Astrocyte (in vitro differentiated cells and primary cell): ENCODE measurements around the gene MGMT.

Source experiments
- EZH2 ChIP-seq: IDR thresholded peaks from 2 replicates; pipeline ENCODE4 v1.6.1; 2012; ENCODE audit warnings: mild to moderate bottlenecking, low read length, inconsistent platforms; ENCODE audit not compliant: insufficient read depth
- TF ChIP-seq, protein P1 (sequence below): IDR thresholded peaks from 2 replicates; pipeline ENCODE4 v1.5.1; 2011; ENCODE audit warnings: low read depth, mild to moderate bottlenecking, inconsistent platforms, low read length, moderate library complexity; ENCODE audit not compliant: insufficient read depth

DNA sequence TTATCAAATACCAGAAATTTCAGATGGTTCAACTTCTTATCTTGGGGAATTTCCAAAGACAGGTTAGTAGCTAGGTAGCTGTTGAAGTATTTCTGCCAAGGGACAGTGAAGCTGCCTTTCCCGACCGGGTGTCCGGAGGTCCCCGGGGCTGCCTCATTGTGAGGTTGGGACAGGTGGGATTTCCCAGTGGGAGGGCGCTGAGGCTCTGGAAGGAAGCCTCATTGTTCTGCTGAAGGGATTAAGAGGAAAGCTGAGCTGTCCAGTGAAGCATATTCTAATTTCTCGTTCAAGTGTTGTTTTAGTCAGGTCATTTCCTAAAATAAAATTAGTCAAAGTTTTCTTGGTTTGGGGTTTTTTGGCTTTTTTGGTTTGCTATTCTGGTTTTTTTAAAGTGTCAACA is 244.2 kb downstream of the MGMT start:
- TF ChIP-seq, protein P1, sequence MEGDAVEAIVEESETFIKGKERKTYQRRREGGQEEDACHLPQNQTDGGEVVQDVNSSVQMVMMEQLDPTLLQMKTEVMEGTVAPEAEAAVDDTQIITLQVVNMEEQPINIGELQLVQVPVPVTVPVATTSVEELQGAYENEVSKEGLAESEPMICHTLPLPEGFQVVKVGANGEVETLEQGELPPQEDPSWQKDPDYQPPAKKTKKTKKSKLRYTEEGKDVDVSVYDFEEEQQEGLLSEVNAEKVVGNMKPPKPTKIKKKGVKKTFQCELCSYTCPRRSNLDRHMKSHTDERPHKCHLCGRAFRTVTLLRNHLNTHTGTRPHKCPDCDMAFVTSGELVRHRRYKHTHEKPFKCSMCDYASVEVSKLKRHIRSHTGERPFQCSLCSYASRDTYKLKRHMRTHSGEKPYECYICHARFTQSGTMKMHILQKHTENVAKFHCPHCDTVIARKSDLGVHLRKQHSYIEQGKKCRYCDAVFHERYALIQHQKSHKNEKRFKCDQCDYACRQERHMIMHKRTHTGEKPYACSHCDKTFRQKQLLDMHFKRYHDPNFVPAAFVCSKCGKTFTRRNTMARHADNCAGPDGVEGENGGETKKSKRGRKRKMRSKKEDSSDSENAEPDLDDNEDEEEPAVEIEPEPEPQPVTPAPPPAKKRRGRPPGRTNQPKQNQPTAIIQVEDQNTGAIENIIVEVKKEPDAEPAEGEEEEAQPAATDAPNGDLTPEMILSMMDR: no peak
- no peak for TF ChIP-seq EZH2
